A549 (cell line): Measurements from ENCODE around the gene TRNT1. TPM values are rescaled to one million over a fixed set of nuclear protein-coding genes. Genes with fewer than 3 reads are reported as not detected.

ENCODE experiments used
- ATAC-seq, 2 experiments: fragments of 200-7000 bp in 1 of 2; fragments of >200 bp in 1 of 2; cut with Nextera tagmentation in 1 of 2; cut with Tn5 transposase in 1 of 2; 3 replicates each; pipeline versions ENCODE4 v1.8.0 to v1.9.1; 2018 to 2020; ENCODE audit warnings: mild to moderate bottlenecking in 1 of 2, moderate library complexity in 1 of 2
- CTCF ChIA-PET: fragments of 300-600 bp; sonication (Branson Sonifier 250); formaldehyde crosslinking; extraction: SDS; loops from one replicate; lab custom pipeline; 2021; ENCODE audit warnings: antibody characterized with exemption, inconsistent platforms; lab: Yijun Ruan, JAX
- POLR2A ChIA-PET: fragments of 350-600 bp; formaldehyde crosslinking; extraction: SDS; loops from one replicate; lab custom pipeline; 2021; ENCODE audit warnings: antibody characterized with exemption, inconsistent platforms; lab: Yijun Ruan, JAX
- DNase-seq, 2 experiments: peaks; one replicate each; pipeline versions ENCODE4 v3.0.0 to v3.0.0-alpha.2; 2011 to 2016; ENCODE audit warnings: low read depth in 1 of 2, low spot score in 1 of 2
- FAIRE-seq: peaks from 2 replicates; lab custom pipeline; 2011; peaks lifted over from hg19 to GRCh38; lab: Jason Lieb, UNC
- H3K27ac ChIP-seq, 2 experiments: fragments of >200 bp; sonication (Bioruptor Twin); formaldehyde crosslinking; 3 replicates each; pipeline ENCODE4 v1.5.1; 2016 to 2017
- H3K4me1 ChIP-seq: fragments of >200 bp; sonication (Bioruptor Twin); formaldehyde crosslinking; 3 replicates; pipeline ENCODE4 v1.6.1; 2016
- H3K4me2 ChIP-seq: fragments of >200 bp; sonication (Bioruptor Twin); formaldehyde crosslinking; 3 replicates; pipeline ENCODE4 v1.6.1; 2016
- H3K4me3 ChIP-seq: fragments of >200 bp; sonication (Bioruptor Twin); formaldehyde crosslinking; 3 replicates; pipeline ENCODE4 v1.5.1; 2016
- H3K9me3 ChIP-seq: fragments of >200 bp; sonication (Bioruptor Twin); formaldehyde crosslinking; 3 replicates; pipeline ENCODE4 v1.6.1; 2016
- BCL3 ChIP-seq: fragments of >200 bp; sonication (Bioruptor Twin); formaldehyde crosslinking; IDR thresholded peaks from 3 replicates; pipeline ENCODE4 v1.6.1; 2016
- BHLHE40 ChIP-seq: IDR thresholded peaks from 2 replicates; pipeline ENCODE4 v1.6.1; 2012; ENCODE audit warnings: low read depth, low read length, inconsistent platforms
- CHD2 ChIP-seq: fragments of 150-350 bp; IDR thresholded peaks from 2 replicates; pipeline ENCODE4 v1.6.1; 2014; ENCODE audit warnings: low read length; ENCODE audit not compliant: partially characterized antibody
- CTCF ChIP-seq: fragments of >200 bp; sonication (Bioruptor Twin); formaldehyde crosslinking; IDR thresholded peaks from 3 replicates; pipeline ENCODE4 v1.5.1; 2016
- E2F6 ChIP-seq: IDR thresholded peaks from 2 replicates; pipeline ENCODE4 v1.6.1; 2012; ENCODE audit warnings: low read depth, borderline replicate concordance
- EHMT2 ChIP-seq: fragments of 200-600 bp; sonication (generic); IDR thresholded peaks from 2 replicates; pipeline ENCODE4 v1.6.1; 2016; ENCODE audit warnings: antibody characterized with exemption, low read depth, mild to moderate bottlenecking, moderate library complexity
- ELK1 ChIP-seq: fragments of 150-350 bp; IDR thresholded peaks from 2 replicates; pipeline ENCODE4 v1.6.1; 2014; ENCODE audit warnings: low read depth, mild to moderate bottlenecking, low read length
- ESRRA ChIP-seq: fragments of 150-350 bp; IDR thresholded peaks from 2 replicates; pipeline ENCODE4 v1.6.1; 2014; ENCODE audit warnings: mild to moderate bottlenecking, low read length, borderline replicate concordance
- FOSB ChIP-seq: fragments of 250-450 bp; sonication (Bioruptor Pico); IDR thresholded peaks from 2 replicates; pipeline ENCODE4 v1.5.0; 2020; ENCODE audit warnings: mild to moderate bottlenecking, moderate library complexity
- FOXS1 ChIP-seq: fragments of 250-450 bp; sonication (Bioruptor Pico); IDR thresholded peaks from 2 replicates; pipeline ENCODE4 v1.5.0; 2020; ENCODE audit warnings: mild to moderate bottlenecking, moderate library complexity
- HDAC2 ChIP-seq: fragments of 200-600 bp; sonication (generic); IDR thresholded peaks from 2 replicates; pipeline ENCODE4 v1.6.1; 2016
- HOXA7 ChIP-seq: fragments of 250-450 bp; sonication (Bioruptor Pico); IDR thresholded peaks from 2 replicates; pipeline ENCODE4 v1.5.0; 2020; ENCODE audit warnings: mild to moderate bottlenecking, moderate library complexity
- JUN ChIP-seq, 2 experiments: fragments of >200 bp; sonication (Bioruptor Twin); formaldehyde crosslinking; IDR thresholded peaks; 2 replicates in 1 of 2; 3 replicates in 1 of 2; pipeline ENCODE4 v1.6.1; 2016 to 2017
- JUNB ChIP-seq: fragments of >200 bp; sonication (Bioruptor Twin); formaldehyde crosslinking; IDR thresholded peaks from 2 replicates; pipeline ENCODE4 v1.6.1; 2016
- KDM1A ChIP-seq: fragments of 200-600 bp; sonication (generic); IDR thresholded peaks from 2 replicates; pipeline ENCODE4 v1.6.1; 2016; ENCODE audit warnings: low read depth, mild to moderate bottlenecking
- MAFK ChIP-seq: fragments of 450-650 bp; IDR thresholded peaks from 2 replicates; pipeline ENCODE4 v1.6.1; 2014; ENCODE audit not compliant: partially characterized antibody
- NFE2L2 ChIP-seq: fragments of 150-350 bp; conservative IDR thresholded peaks from 2 replicates; pipeline ENCODE4 v1.6.1; 2014; ENCODE audit warnings: low read length
- NR3C1 ChIP-seq: fragments of >200 bp; sonication (Bioruptor Twin); formaldehyde crosslinking; IDR thresholded peaks from 3 replicates; pipeline ENCODE4 v1.6.1; 2017
- PBX3 ChIP-seq: IDR thresholded peaks from 2 replicates; pipeline ENCODE4 v1.6.1; 2012
- POLR2A ChIP-seq: IDR thresholded peaks from 2 replicates; pipeline ENCODE4 v1.6.1; 2012; ENCODE audit warnings: mild to moderate bottlenecking, low read length
- POLR2AphosphoS2 ChIP-seq: conservative IDR thresholded peaks from 2 replicates; pipeline ENCODE4 v1.6.1; 2012; ENCODE audit warnings: low read length, improper control_type of control experiment, inconsistent platforms
- RAD21 ChIP-seq, 2 experiments: fragments of >200 bp in 1 of 2; sonication (Bioruptor Twin) in 1 of 2; formaldehyde crosslinking in 1 of 2; IDR thresholded peaks in 1 of 2; conservative IDR thresholded peaks in 1 of 2; 2 replicates in 1 of 2; 3 replicates in 1 of 2; pipeline ENCODE4 v1.6.1; 2012 to 2018; ENCODE audit warnings: inconsistent platforms in 1 of 2
- TFCP2L1 ChIP-seq: fragments of 250-450 bp; sonication (Bioruptor Pico); IDR thresholded peaks from 2 replicates; pipeline ENCODE4 v1.5.0; 2021; ENCODE audit warnings: mild to moderate bottlenecking
- ZNF302 ChIP-seq: fragments of 250-450 bp; sonication (Bioruptor Pico); IDR thresholded peaks from 2 replicates; pipeline ENCODE4 v1.9.0; 2021; ENCODE audit warnings: inconsistent platforms, mild to moderate bottlenecking, moderate library complexity
- WGBS: methylation state at CpG from one replicate; pipeline ENCODE4 v1.1.6; 2017; ENCODE audit errors: missing lambda C conversion rate; 5-methylcytosine and 5-hydroxymethylcytosine counted together
- polyA plus RNA-seq, 4 experiments: library from polyadenylated mRNA; depleted of rRNA in 3 of 4; stranded (reverse); fragments of >200 nt; fragmentation: RNase III in 1 of 4; extraction: RNeasy Plus Mini Kit Qiagen cat#74134 plus additional on column Dnase treatment in 1 of 4; gene quantifications; 2 replicates in 3 of 4; 3 replicates in 1 of 4; pipeline ENCODE4 v1.2.3, GENCODE V29; 2011 to 2017

TRNT1 gene
- polyA plus RNA-seq, 2 of the 4 experiments (the other 2 are of a cell fraction) = 25.7 to 32.0 TPM

- Histone ChIP-seq H3K27ac (no peak overlapping the region), H3K4me3 (no peak overlapping the region), H3K4me1 (no peaks in the 10 kb centered on the region), H3K9me3 (peaks cover 6% of the 10 kb centered on the region; the same call in 1 of the 3 replicates), H3K4me2 (no peak overlapping the region)
- DNase-seq = no peak
- FAIRE-seq = no peak
- TF ChIP-seq NR3C1 = no peak
- no peak for TF ChIP-seq TFCP2L1 (CRISPR knock-in tag)
- no peak for TF ChIP-seq BCL3
- TF ChIP-seq ZNF302 = no peak
- no peak for TF ChIP-seq CHD2
- TF ChIP-seq ELK1 = no peak
- no peak for TF ChIP-seq HOXA7 (CRISPR knock-in tag)
- no peak for TF ChIP-seq MAFK
- TF ChIP-seq BHLHE40 = no peak
- ATAC-seq = no peak
- WGBS = 3% methylated on average over 1 of the region's 1 CpG
- ChIA-PET POLR2A (no interaction called here), CTCF (interaction anchor here (1.0 to 5.5 kb wide), 2 partner anchors 12 to 16 kb away, joined by 3 to 24 read pairs; no protein-coding TSS in a partner anchor)
Measured at GRCh38 chr3:3189102-3189727, 62.5 kb downstream of the TRNT1 start.

GRCh38 chr3:3189961-3190360 is 63.2 kb downstream of the TRNT1 start:
- 0% methylated on average over 1 of the region's 1 CpG for WGBS
- no peak for ATAC-seq

More at GRCh38 chr3:3189961-3190360, 63.2 kb downstream of the TRNT1 start:
- TF ChIP-seq JUNB (no peak), FOXS1 (CRISPR knock-in tag) (no peak), NFE2L2 (no peak), KDM1A (no peak), ZNF302 (no peak), EHMT2 (no peak), E2F6 (no peak), TFCP2L1 (CRISPR knock-in tag) (no peak), FOSB (no peak), ESRRA (no peak), HDAC2 (no peak), PBX3 (no peak), BCL3 (no peak), POLR2A (no peak), CTCF (no peak), BHLHE40 (no peak), POLR2AphosphoS2 (no peak), HOXA7 (CRISPR knock-in tag) (no peak), JUN (IDR thresholded peaks at IDR 0.05) (no peak), RAD21 (conservative IDR thresholded peaks at IDR 0.05 in 1 of 2, IDR thresholded peaks at IDR 0.05 in 1 of 2) (no peak)
- no peak for FAIRE-seq
- ChIA-PET POLR2A (no interaction called here), CTCF (interaction anchor here (0.8 to 5.5 kb wide), 2 partner anchors 11 to 1082 kb away, joined by 3 to 24 read pairs; no protein-coding TSS in a partner anchor)
- Histone ChIP-seq H3K9me3 (peaks cover 6% of the 10 kb centered on the region; the same call in 1 of the 3 replicates), H3K27ac (no peak overlapping the region), H3K4me3 (no peak overlapping the region), H3K4me2 (no peak overlapping the region), H3K4me1 (no peaks in the 10 kb centered on the region)
- no peak for DNase-seq
